ENCODE measurements around the gene ZNF664.

ZNF664 gene

DNA sequence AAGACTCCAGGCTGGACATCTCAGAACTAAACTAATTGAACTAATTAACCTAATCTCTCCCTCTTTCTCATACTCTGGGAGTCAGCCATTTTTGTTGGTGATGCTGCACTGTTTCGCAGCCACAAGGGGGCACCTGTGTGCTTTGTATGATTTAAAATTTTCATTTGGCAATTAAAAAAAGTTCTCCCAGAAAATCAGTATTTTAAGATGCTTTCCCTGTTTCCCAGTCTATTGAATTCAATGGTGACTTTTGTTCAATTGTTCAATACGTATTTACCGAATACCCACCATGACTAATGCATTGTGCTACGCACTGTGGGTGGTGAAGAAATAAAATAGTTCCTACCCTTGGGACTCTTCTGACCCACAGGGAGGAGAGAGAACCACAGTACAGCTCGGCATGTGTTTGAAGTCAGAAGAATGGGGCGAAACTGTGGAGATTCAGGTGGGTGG is 63.7 kb downstream of the ZNF664 start:
- DNase-seq = no peak

GRCh38 chr12:124037331-124037730 is 64.3 kb downstream of the ZNF664 start:
- DNase-seq = no peak

DNA sequence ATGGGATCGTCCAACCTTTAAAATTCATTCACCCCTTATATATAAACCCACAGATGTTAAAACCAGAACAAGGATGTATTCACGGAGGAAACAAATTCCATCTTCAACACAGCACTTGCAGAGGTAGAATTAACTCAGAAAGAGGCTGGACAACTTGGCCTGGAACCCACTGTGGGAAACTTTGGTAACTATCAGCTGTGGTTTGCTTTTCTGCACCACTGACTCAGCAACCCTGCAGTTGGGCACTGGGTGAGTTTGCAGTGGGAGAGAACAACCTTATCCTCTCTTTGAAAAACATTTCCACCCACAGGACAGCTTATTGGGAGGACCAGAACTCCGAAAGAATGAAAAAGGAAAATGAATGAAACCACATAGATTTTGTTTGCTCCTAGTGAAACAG is 66.3 kb downstream of the ZNF664 start:
- DNase-seq = no peak

DNA sequence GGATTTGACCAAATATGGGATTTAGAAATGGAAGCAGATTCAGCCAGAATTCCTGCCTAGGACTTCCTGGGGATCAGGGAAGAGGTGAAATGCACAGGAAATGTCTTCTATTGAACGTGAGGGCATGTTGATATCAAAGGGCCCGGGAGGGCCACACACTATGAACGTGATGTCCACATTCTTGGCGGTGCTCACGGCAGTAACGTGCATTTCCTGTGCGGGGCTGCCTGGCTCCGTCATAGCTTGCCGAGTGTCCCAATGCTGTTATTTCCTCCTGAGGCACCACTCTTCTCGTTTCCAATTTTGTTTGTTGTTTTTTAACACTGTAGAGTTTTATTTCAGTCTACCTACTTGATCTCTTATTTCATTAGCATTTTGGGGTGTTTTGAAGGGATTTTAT is 67.3 kb downstream of the ZNF664 start:
- no peak for DNase-seq

GRCh38 chr12:124040737-124041136 is 67.7 kb downstream of the ZNF664 start:
- no peak for DNase-seq

- no peak for DNase-seq
Observed at GRCh38 chr12:124041907-124042306, 68.9 kb downstream of the ZNF664 start.

GRCh38 chr12:124044021-124044420 is 71.0 kb downstream of the ZNF664 start:
- DNase-seq = no peak

- no peak for DNase-seq
Observed at GRCh38 chr12:124044809-124045321, 71.8 kb downstream of the ZNF664 start.

DNA sequence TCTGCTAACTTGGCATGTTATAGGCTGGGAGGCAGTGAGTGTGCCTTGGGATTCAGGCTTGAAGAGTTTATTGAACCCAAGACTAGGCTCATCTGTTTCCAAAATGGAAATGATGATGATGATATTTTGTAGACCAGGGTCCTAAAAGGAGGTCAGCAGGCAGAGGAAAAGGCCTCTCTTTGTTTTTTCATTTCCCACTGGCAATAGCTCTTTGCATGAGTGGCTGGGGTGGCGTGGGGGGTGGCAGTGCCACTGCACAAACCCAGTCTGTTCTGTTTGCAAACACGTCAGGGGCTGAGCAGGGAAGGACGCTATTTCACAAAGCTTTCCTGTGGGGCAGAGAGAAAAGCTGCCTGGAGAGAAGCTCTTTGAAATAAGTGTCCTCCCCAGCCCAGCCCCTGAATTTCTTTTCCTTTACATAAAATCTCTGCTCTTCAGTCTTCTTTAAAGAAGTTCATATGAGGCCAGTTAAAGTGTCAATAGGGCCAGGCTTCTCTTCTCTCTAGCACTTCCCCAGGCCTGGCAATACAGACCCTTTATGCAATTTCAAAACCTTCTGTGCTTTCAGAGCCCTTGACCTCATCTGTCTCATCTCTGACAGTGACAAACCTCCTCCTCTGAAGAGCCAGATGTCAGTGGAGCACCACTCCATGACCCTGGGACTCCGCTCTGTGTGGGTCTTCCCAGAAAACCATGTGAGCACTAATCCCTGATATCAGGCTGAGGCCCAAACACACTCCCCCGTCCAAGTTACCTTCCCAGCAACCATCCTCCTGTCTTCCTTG is 72.8 kb downstream of the ZNF664 start:
- no peak for DNase-seq

DNA sequence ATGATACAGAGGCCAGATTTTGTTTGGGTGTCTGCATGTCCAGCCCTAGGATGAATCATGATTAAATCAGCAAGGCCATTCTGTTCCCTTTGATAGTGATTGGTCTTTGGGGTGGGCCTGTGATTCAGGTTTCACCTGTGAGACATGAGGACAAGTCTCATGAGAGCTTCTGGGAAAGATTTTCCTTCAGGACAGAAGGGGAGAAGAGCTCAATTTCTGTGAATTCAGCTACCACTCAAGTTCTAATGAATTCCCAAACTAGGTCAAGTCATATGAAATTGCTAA is 73.4 kb downstream of the ZNF664 start:
- DNase-seq = no peak

GRCh38 chr12:124047045-124047566 is 74.1 kb downstream of the ZNF664 start:
- no peak for DNase-seq

- DNase-seq = no peak
Observed at GRCh38 chr12:124049451-124050094, 76.6 kb downstream of the ZNF664 start.

DNA sequence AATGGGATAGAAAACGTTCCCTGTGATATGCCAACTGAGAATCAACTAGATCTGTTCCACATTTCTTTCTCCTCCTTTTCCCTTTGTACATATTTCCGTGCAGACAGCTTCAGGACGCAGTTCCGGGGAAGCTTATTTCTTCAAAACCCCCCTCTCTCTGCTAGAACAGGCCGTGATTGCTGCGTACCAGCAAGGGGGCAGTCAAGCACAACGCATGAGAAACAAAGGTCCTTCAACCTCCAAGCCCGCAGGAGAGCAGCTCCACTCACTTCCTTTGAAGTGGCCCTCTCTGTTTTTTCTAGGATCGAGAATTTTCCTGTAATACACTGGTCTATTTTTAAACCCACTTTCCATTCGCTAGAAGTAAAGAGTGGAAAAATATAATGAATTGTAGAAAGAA is 80.8 kb downstream of the ZNF664 start:
- DNase-seq = no peak

GRCh38 chr12:124055066-124055465 is 82.1 kb downstream of the ZNF664 start:
- no peak for DNase-seq

DNA sequence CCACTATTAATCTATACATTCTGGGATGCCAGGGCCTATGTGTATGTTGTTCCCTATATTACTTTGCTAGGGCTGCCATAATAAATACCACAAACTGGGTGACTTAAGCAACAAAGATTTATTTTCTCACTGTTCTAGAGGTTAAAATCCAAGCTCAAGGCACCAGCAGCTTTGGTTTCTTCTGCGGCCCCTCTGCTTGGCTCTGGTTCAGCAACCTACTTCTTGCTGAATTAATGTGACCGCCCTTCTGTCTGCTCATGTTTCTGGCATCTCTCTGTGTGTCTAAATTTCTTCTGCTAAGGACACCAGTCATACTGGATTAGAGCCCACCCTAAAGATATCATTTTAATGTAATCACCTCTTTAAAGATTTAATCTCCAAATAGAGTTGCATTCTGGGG is 84.7 kb downstream of the ZNF664 start:
- DNase-seq = no peak

DNA sequence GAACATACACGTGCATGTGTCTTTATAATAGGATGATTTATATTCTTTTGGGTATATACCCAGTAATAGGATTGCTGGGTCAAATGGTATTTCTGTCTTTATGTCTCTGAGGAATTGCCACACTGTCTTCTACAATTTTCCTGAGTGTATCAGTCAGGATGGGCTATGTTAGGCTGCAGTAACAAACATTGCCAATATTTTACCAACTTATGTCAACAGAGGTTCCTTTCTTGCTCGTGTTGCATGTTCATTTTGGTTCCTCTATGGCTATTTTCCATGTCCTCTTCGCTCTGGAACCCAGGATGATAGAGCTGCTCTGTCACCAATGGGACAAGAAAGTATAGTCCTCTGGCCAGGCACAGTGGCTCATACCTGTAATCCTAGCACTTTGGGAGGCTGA is 86.7 kb downstream of the ZNF664 start:
- no peak for DNase-seq
